OCI-LY1 (cell line): ENCODE data around the gene FBXO30.
A peak's percentile ranks its signal among the peaks of the same experiment; 100 is the strongest.

Experiments
- H2AFZ ChIP-seq: fragments of 200-600 bp; sonication (generic), shearing (Covaris generic); 2 replicates; pipeline ENCODE4 v1.6.0; 2014; ENCODE audit warnings: antibody characterized with exemption, mild to moderate bottlenecking, low read length
- H3F3A ChIP-seq: fragments of 200-600 bp; sonication (generic), shearing (Covaris generic); 2 replicates; pipeline ENCODE4 v1.6.0; 2014; ENCODE audit warnings: mild to moderate bottlenecking, antibody characterized with exemption, low read length, moderate library complexity; ENCODE audit not compliant: insufficient read depth
- H3K27ac ChIP-seq: fragments of 200-600 bp; sonication (generic); 2 replicates; pipeline ENCODE4 v1.5.1; 2014; ENCODE audit warnings: low read length, mixed run types, mild to moderate bottlenecking, low read depth; ENCODE audit not compliant: poor library complexity, severe bottlenecking
- H3K27me3 ChIP-seq: fragments of 200-600 bp; sonication (generic); 2 replicates; pipeline ENCODE4 v1.6.0; 2014; ENCODE audit warnings: antibody characterized with exemption, mild to moderate bottlenecking, low read length, moderate library complexity; ENCODE audit not compliant: insufficient read depth
- H3K36me3 ChIP-seq: fragments of 200-600 bp; sonication (generic); 2 replicates; pipeline ENCODE4 v1.6.1; 2014; ENCODE audit warnings: mild to moderate bottlenecking, antibody characterized with exemption, low read length, moderate library complexity, mixed read lengths; ENCODE audit not compliant: insufficient read depth
- H3K4me1 ChIP-seq: fragments of 200-600 bp; sonication (generic); 2 replicates; pipeline ENCODE4 v1.5.1; 2014; ENCODE audit warnings: mild to moderate bottlenecking, low read length, moderate library complexity; ENCODE audit not compliant: insufficient read depth, severe bottlenecking
- H3K4me2 ChIP-seq: fragments of 200-600 bp; sonication (generic), shearing (Covaris generic); 2 replicates; pipeline ENCODE4 v1.6.1; 2014; ENCODE audit warnings: low read length
- H3K4me3 ChIP-seq: fragments of 200-600 bp; sonication (generic); 2 replicates; pipeline ENCODE4 v1.5.1; 2014; ENCODE audit warnings: low read length, low read depth, mild to moderate bottlenecking, mixed read lengths; ENCODE audit not compliant: poor library complexity, severe bottlenecking
- H3K79me2 ChIP-seq: fragments of 200-600 bp; shearing (Covaris generic); 2 replicates; pipeline ENCODE4 v1.6.1; 2016; ENCODE audit warnings: mixed run types, low read length, mixed read lengths; ENCODE audit not compliant: insufficient read depth
- H3K9ac ChIP-seq: fragments of 200-600 bp; sonication (generic), shearing (Covaris generic); 2 replicates; pipeline ENCODE4 v1.6.1; 2014; ENCODE audit warnings: mild to moderate bottlenecking, low read length, mixed read lengths
- H3K9me2 ChIP-seq: fragments of 200-600 bp; sonication (generic), shearing (Covaris generic); 2 replicates; pipeline ENCODE4 v1.6.1; 2014; ENCODE audit warnings: low read depth, mild to moderate bottlenecking, low read length, mixed read lengths
- H3K9me3 ChIP-seq: fragments of 200-600 bp; shearing (Covaris generic); 2 replicates; pipeline ENCODE4 v1.6.1; 2014; ENCODE audit warnings: low read length, mixed read lengths
- H4K20me1 ChIP-seq: fragments of 200-600 bp; sonication (generic), shearing (Covaris generic); 2 replicates; pipeline ENCODE4 v1.6.0; 2016; ENCODE audit warnings: mild to moderate bottlenecking, low read length; ENCODE audit not compliant: insufficient read depth
- CTCF ChIP-seq: fragments of 200-600 bp; sonication (generic), shearing (Covaris generic); IDR thresholded peaks from 2 replicates; pipeline ENCODE4 v1.5.1; 2017; ENCODE audit warnings: mild to moderate bottlenecking, antibody characterized with exemption, low read length, moderate library complexity, mixed read lengths
- EZH2 ChIP-seq: fragments of 200-600 bp; sonication (generic), shearing (Covaris generic); IDR thresholded peaks from 2 replicates; pipeline ENCODE4 v1.8.0; 2017; ENCODE audit warnings: borderline replicate concordance, mixed run types, mild to moderate bottlenecking, antibody characterized with exemption, low read length, moderate library complexity, mixed read lengths

FBXO30 gene

GRCh38 chr6:145814501-145815308 lies at the start of gene FBXO30:
FBXO30 (minus strand) TSS chr6:145814795; CDS start chr6:145806405, 8,390 bp downstream.
- Histone ChIP-seq H2AFZ (no peak within 1 kb of the TSS), H4K20me1 (no peaks in the 10 kb centered on the region), H3K4me3 (peak within 1 kb of the TSS; percentile 91), H3K4me2 (peak within 1 kb of the TSS; percentile 89), H3K27ac (peak within 1 kb of the TSS; percentile 68), H3K36me3 (no peaks in the 10 kb centered on the region), H3K9me2 (no peaks in the 10 kb centered on the region), H3K79me2 (peaks cover 42% of the 10 kb centered on the region), H3F3A (no peaks in the 10 kb centered on the region), H3K9me3 (no peaks in the 10 kb centered on the region), H3K9ac (peak within 1 kb of the TSS; percentile 95), H3K27me3 (no peaks in the 10 kb centered on the region), H3K4me1 (peaks cover 48% of the 10 kb centered on the region)
- TF ChIP-seq EZH2: no peak
- TF ChIP-seq CTCF: no peak

GRCh38 chr6:145863988-145864616 lies 49.5 kb upstream of the FBXO30 start:
- no peak overlapping the region for H2AFZ ChIP-seq
- no peaks in the 10 kb centered on the region for H3K36me3 ChIP-seq
- peaks cover 8% of the 10 kb centered on the region; the same call in 1 of the 2 replicates for H3F3A ChIP-seq
- peaks cover 59% of the 10 kb centered on the region for H3K4me1 ChIP-seq
- no peaks in the 10 kb centered on the region for H3K79me2 ChIP-seq
- no peaks in the 10 kb centered on the region for H4K20me1 ChIP-seq
- peak overlapping the region; percentile 59 for H3K9ac ChIP-seq
- peak overlapping the region; percentile 32 for H3K4me3 ChIP-seq
- H3K27ac ChIP-seq: peak overlapping the region; percentile 99
- no peaks in the 10 kb centered on the region for H3K9me2 ChIP-seq
- no peaks in the 10 kb centered on the region for H3K27me3 ChIP-seq
- H3K9me3 ChIP-seq: peaks cover 4% of the 10 kb centered on the region
- no peak for TF ChIP-seq EZH2
- TF ChIP-seq CTCF: no peak
- peak overlapping the region; percentile 72 for H3K4me2 ChIP-seq

- Histone ChIP-seq H3K36me3 (no peaks in the 10 kb centered on the region), H3F3A (peaks cover 8% of the 10 kb centered on the region; the same call in 1 of the 2 replicates), H3K27me3 (no peaks in the 10 kb centered on the region), H3K79me2 (no peaks in the 10 kb centered on the region), H3K4me3 (peak overlapping the region; percentile 32), H4K20me1 (no peaks in the 10 kb centered on the region), H3K9me2 (no peaks in the 10 kb centered on the region), H3K9me3 (peaks cover 4% of the 10 kb centered on the region), H3K4me2 (peak overlapping the region; percentile 72), H3K4me1 (peaks cover 59% of the 10 kb centered on the region), H3K27ac (peak overlapping the region; percentile 99), H2AFZ (no peak overlapping the region), H3K9ac (peak overlapping the region; percentile 59)
- TF ChIP-seq CTCF: no peak
- TF ChIP-seq EZH2: no peak
Measured at GRCh38 chr6:145863366-145863765, 48.8 kb upstream of the FBXO30 start.
